ENCODE data around the gene SERF1A. TPM values are rescaled to one million over a fixed set of nuclear protein-coding genes. Genes with fewer than 3 reads are reported as not detected.

The SERF1A gene
- total RNA-seq, 1 donor from 2014 or later: 10.5 TPM

Other genes with a start within 250 kb of the SERF1A start
- 45.8 and 57.9 TPM in 2 replicates for gene SMN1, start 24.4 kb downstream of the SERF1A start, total RNA-seq
- gene NAIP, start 124.7 kb downstream of the SERF1A start, total RNA-seq: 7.1 and 7.4 TPM in 2 replicates
- gene GTF2H2, start 167.0 kb downstream of the SERF1A start, total RNA-seq: 27.9 and 32.7 TPM in 2 replicates